ENCODE data around the gene P2RX3.

The P2RX3 gene

GRCh38 chr11:57361926-57362325 is 23.8 kb downstream of the P2RX3 start:
- H3K27ac ChIP-seq = no peak overlapping the region
- no peak for TF ChIP-seq CTCF (conservative IDR thresholded peaks at IDR 0.05)

GRCh38 chr11:57363131-57364080 is 25.3 kb downstream of the P2RX3 start:
- no peak for TF ChIP-seq CTCF (conservative IDR thresholded peaks at IDR 0.05)
- no peak overlapping the region for H3K27ac ChIP-seq

- TF ChIP-seq CTCF (conservative IDR thresholded peaks at IDR 0.05) = no peak
- H3K27ac ChIP-seq = no peak overlapping the region
Observed at GRCh38 chr11:57364851-57365660, 26.9 kb downstream of the P2RX3 start.

GRCh38 chr11:57368106-57368844 is 30.1 kb downstream of the P2RX3 start:
- no peak overlapping the region for H3K27ac ChIP-seq
- TF ChIP-seq CTCF (conservative IDR thresholded peaks at IDR 0.05) = no peak

GRCh38 chr11:57368845-57369232 is 30.7 kb downstream of the P2RX3 start:
- no peak for TF ChIP-seq CTCF (conservative IDR thresholded peaks at IDR 0.05)
- no peak overlapping the region for H3K27ac ChIP-seq

- no peak overlapping the region for H3K27ac ChIP-seq
- no peak for TF ChIP-seq CTCF (conservative IDR thresholded peaks at IDR 0.05)
Observed at GRCh38 chr11:57370251-57370650, 32.1 kb downstream of the P2RX3 start.

- H3K27ac ChIP-seq = no peak overlapping the region
- no peak for TF ChIP-seq CTCF (conservative IDR thresholded peaks at IDR 0.05)
Observed at GRCh38 chr11:57370941-57371340, 32.8 kb downstream of the P2RX3 start.

Data from VCaP (cell line).